NCI-H2196 treated with DMSO at 0.1 percent for 48 hours (cell line): ENCODE measurements around the gene ASB5.
"Not testable (repeated sequence)": the region's sequence is repeated elsewhere in the genome, so short reads cannot be mapped to it uniquely, and the experiment has no call there.

Experiments used
- DNase-seq: peaks from one replicate; lab custom pipeline; 2025; ENCODE audit not compliant: unreplicated experiment; lab: John Stamatoyannopoulos, UW

ASB5 gene

DNA sequence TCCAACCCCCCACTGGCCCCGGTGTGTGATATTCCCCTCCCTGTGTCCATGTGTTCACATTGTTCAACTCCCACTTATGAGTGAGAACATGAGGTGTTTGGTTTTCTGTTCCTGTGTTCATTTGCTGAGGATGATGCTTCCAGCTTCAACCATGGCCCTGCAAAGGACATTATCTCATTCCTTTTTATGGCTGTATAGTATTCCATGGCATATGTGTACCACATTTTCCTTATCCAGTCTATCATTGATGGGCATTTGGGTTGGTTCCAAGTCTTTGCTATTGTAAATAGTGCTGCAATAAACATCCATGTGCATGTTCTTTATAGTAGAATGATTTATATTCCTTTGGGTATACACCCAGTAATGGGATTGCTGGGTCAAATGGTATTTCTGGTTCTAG, 10.5 kb upstream of the ASB5 start:
- DNase-seq: not testable (repeated sequence)

DNA sequence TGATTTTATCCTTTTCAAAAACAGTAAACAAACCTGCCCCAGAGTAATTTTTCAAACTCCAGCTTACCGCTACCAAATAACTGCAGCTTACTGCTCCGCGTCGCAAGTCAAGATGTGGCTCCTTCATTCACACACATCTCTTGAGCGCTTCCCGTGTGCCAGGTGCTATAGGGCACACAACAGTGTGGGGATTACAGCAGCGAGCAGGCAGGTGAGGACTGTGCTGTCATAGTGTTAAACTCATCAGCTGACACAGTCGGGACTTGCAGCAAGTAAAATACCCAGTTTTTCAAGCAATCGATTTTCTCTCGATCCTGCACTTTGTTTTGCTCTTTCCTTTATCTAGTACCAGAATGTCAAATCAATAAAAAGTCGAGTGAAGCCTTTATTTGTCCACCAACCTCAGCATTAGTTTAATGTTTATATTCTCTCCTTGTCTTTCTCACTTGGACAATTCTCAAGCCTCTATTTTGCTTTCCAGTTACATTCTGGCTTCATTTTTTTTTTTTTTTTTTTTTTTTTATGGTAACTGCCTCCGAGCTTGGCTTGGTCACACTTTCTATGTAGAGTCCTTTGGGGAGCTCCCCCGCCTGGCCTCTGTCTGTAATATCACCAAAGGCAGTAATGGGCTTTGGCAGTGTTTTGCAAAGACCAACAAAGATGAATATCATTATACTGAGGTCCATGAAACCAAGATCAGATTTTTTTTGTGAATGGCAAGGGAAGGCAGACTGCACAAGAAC, 8.3 kb upstream of the ASB5 start:
- DNase-seq: no peak

GRCh38 chr4:176276710-176277109, 7.7 kb upstream of the ASB5 start:
- no peak for DNase-seq

- no peak for DNase-seq
Observed at GRCh38 chr4:176274441-176274840, 5.4 kb upstream of the ASB5 start.

- DNase-seq: no peak
Observed at GRCh38 chr4:176273736-176274135, 4.7 kb upstream of the ASB5 start.

- DNase-seq: no peak
Observed at GRCh38 chr4:176272799-176273198, 3.8 kb upstream of the ASB5 start.

DNA sequence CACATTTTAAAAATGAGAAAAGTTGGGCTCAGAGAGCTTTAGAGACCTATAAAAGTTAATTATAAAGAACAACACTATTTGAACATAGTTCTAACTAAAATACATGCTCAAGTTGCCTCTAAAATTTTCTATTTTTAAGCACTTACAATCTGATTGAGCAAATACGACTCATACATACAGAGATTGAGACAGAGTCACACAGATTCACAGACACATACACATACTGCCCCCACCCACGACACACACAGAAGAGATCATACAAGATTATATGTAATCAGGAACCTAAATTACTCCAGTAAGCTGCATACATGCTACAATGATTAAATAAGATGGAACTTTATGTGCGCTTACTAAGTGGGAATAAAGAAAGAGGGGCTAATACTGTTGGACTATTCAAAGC, 2.7 kb upstream of the ASB5 start:
- no peak for DNase-seq

DNA sequence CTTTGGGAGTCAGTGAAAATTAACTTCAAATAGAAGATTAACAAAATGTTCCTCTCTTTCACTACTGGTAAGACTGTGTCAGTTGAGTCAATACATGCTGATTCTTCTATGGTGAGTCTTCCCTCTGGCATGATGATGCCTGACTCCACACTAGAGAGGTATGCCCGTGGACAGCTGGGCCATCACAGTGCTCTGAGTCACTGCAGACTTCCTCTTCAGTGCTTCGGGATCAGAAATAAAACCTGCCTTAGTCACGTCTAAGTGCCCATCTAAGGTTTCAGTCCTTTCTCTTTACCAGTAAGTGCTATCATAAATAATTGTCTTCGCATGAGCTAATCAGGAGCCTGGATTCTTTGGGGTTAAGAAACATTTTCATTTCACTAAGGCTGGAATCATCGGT, 1.6 kb upstream of the ASB5 start:
- peak; percentile 29 for DNase-seq

- DNase-seq: no peak
Observed at GRCh38 chr4:176266026-176266425, 3.0 kb downstream of the ASB5 start.

DNA sequence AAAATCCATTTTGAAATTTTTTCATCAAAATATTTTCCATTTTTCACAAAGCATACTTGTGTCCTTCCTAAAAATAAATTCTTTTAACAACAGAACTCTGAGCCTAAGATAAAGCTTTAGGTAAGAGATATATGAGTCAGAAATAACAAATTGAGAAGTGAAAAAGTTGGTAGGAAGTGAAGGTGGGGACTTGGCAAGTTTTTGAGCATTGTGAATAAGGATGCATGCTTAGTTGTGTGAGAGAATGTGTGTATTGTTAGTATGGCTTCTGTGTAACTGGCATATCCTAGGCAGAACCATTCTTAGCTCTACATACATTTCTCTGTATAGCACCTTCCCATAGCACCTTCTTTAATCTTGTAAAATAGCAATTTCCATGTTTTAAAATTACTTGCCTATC, 6.8 kb downstream of the ASB5 start:
- no peak for DNase-seq

DNA sequence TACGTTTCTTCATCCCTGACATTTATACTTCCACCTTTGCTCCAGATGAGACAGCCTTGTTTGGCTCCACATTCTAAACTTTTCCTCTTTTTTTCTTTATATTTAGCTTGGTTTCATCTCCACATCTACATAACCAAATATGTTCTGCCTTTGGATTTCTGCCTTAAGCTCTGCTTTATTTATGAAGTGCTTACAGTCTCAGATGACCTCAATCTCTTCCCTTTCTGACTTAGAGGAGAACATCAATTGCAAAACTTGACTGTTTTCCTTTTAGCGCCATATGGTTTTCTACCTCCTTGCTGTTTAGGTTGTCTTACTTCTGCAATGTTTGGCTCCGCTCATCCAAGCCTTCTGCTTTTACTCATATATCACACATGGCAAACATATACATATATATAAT, 7.5 kb downstream of the ASB5 start:
- no peak for DNase-seq

GRCh38 chr4:176261018-176261417, 8.0 kb downstream of the ASB5 start:
- DNase-seq: no peak

DNA sequence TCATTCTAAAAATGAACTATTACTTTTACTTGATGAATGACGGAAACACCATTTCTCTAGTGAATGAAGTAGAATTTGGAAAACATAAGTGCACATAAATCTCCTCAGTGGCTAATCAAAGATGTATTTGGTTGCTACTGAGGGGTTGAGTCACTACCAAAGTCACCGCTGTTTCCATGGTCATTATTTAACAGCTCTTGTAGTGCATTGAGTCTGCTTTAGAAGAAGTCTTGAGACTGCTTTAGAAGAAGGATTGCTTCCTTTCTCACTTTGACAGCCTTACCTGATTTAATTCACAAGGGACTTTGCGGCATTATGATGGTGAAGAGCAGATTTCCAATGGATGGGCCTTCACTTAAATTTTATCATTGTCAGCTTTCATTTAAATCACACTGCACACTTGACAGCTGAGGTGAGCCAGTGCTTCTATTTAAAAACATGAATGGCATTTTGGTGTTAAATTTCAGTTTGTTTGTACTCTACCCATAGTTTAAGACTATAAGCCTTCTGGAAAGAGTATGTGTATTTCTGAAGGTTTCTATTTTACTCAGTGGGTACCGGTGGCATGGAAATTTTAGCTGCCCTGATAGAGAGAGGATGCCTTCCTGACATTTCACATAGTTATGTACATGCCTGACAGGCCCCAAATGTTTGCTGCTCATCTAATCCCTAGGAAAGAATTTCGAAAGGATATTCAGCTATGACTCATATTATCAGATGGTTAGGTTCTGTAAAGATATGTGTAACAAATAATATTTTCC, 9.5 kb downstream of the ASB5 start:
- DNase-seq: no peak

DNA sequence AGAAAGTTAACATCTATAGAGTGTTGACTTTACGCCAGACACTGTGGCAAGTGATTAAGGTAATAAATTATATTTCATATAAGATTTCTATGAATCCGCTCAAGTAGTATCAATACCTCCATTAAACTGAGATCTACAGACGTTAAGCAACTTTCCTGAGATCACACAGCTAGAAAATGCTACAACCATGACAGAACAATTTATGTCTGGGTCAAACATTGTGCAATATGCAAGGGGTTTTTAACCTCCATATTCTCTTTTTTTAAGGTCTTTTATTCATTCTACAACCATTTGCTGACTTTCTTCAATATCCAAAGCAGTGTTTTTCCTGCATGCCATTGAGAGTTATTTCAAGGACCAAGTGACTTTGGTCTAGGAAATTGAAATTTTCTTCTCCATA, 10.9 kb downstream of the ASB5 start:
- DNase-seq: no peak

- DNase-seq: peak; percentile 15
Observed at GRCh38 chr4:176256921-176257320, 12.1 kb downstream of the ASB5 start.

DNA sequence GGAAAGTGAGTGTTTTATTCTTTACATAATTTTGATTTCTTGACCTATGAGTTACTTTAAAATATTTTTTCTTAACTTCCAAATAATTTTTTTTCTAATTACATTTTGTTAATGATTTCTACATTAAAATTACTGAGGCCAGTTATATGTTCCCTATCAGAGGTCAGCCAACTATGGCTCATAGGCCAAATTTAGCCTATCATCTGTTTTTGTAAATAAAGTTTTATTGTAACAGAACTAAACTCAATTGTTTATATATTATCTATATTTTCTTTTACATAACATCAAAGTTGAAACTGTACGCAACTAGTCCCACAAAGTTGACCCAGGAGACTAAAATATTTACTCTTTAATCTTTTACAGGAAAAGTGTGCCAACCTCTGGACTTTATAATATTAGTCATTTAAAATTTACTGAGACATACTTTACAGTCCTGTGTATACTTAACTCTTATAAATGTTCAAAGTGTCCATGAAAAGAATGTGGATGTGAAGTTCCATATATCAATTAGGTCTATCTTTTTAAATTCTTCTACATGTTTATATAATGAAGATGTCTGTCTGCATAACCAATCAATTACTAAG, 26.2 kb downstream of the ASB5 start:
- no peak for DNase-seq

DNA sequence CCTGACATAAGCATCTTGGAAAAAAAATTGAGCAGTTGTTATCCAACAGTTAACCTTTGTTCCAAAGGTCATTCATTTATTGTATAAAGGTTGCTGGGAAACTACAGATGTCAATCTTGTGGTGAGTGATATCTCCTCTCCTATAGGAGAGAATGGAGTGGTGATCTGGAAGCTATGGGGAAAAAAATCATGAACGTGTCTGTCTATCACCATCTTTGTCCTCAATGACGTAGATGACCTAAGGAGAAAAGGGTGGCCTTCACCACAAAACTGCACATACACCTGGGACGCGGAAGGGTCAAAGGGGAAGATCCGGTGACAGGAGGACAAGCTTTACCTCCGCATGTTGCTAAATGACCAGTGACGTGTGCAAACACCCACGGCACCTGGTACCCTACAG, 27.3 kb downstream of the ASB5 start:
- no peak for DNase-seq

DNA sequence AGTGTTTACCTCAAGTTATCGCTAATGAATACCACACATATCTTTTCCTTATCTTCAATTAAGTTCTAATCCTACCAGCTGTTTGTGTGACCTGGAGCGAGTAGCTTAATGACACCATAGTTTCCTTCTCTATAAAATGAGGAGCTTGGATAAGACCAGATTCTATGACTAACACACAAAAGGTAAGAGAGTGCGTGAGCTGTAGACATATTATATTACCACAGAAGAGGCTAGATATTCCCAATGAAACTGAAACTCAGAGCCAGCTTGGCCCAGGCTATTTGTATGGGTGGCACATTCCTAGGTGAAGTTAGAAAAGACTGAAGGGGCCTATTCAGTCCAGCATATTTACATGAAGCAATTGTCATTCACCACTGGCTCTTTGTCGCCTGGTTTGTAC, 30.2 kb downstream of the ASB5 start:
- no peak for DNase-seq

GRCh38 chr4:176238157-176238610, 30.8 kb downstream of the ASB5 start:
- DNase-seq: no peak

- no peak for DNase-seq
Observed at GRCh38 chr4:176236946-176237345, 32.1 kb downstream of the ASB5 start.

DNA sequence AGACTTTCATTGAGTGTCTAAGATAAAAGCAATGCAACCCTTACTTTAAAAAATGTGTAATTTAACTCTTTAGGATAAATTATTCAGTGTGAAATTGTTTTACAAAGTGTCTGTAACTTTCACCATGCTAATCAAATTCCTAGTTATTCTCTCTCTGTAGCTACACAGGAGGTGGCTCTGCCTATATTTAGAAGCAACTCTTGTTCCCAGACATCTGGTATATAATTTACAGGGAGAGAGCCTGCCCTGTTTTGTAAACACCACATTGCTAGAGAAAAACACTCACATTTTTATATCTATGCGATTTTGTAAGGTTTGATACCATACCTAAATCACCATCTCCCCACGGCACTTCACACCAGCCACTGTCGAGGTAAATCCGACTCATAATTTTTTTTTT, 38.2 kb downstream of the ASB5 start:
- DNase-seq: no peak

GRCh38 chr4:176229645-176230044, 39.4 kb downstream of the ASB5 start:
- no peak for DNase-seq
